OCI-LY1 (cell line): ENCODE measurements around the gene KRTDAP.

Experiments used
- H2AFZ ChIP-seq: fragments of 200-600 bp; sonication (generic), shearing (Covaris generic); 2 replicates; pipeline ENCODE4 v1.6.0; 2014; ENCODE audit warnings: antibody characterized with exemption, mild to moderate bottlenecking, low read length
- H3F3A ChIP-seq: fragments of 200-600 bp; sonication (generic), shearing (Covaris generic); 2 replicates; pipeline ENCODE4 v1.6.0; 2014; ENCODE audit warnings: mild to moderate bottlenecking, antibody characterized with exemption, low read length, moderate library complexity; ENCODE audit not compliant: insufficient read depth
- H3K27ac ChIP-seq: fragments of 200-600 bp; sonication (generic); 2 replicates; pipeline ENCODE4 v1.5.1; 2014; ENCODE audit warnings: low read length, mixed run types, mild to moderate bottlenecking, low read depth; ENCODE audit not compliant: poor library complexity, severe bottlenecking
- H3K27me3 ChIP-seq: fragments of 200-600 bp; sonication (generic); 2 replicates; pipeline ENCODE4 v1.6.0; 2014; ENCODE audit warnings: antibody characterized with exemption, mild to moderate bottlenecking, low read length, moderate library complexity; ENCODE audit not compliant: insufficient read depth
- H3K36me3 ChIP-seq: fragments of 200-600 bp; sonication (generic); 2 replicates; pipeline ENCODE4 v1.6.1; 2014; ENCODE audit warnings: mild to moderate bottlenecking, antibody characterized with exemption, low read length, moderate library complexity, mixed read lengths; ENCODE audit not compliant: insufficient read depth
- H3K4me1 ChIP-seq: fragments of 200-600 bp; sonication (generic); 2 replicates; pipeline ENCODE4 v1.5.1; 2014; ENCODE audit warnings: mild to moderate bottlenecking, low read length, moderate library complexity; ENCODE audit not compliant: insufficient read depth, severe bottlenecking
- H3K4me2 ChIP-seq: fragments of 200-600 bp; sonication (generic), shearing (Covaris generic); 2 replicates; pipeline ENCODE4 v1.6.1; 2014; ENCODE audit warnings: low read length
- H3K4me3 ChIP-seq: fragments of 200-600 bp; sonication (generic); 2 replicates; pipeline ENCODE4 v1.5.1; 2014; ENCODE audit warnings: low read length, low read depth, mild to moderate bottlenecking, mixed read lengths; ENCODE audit not compliant: poor library complexity, severe bottlenecking
- H3K79me2 ChIP-seq: fragments of 200-600 bp; shearing (Covaris generic); 2 replicates; pipeline ENCODE4 v1.6.1; 2016; ENCODE audit warnings: mixed run types, low read length, mixed read lengths; ENCODE audit not compliant: insufficient read depth
- H3K9ac ChIP-seq: fragments of 200-600 bp; sonication (generic), shearing (Covaris generic); 2 replicates; pipeline ENCODE4 v1.6.1; 2014; ENCODE audit warnings: mild to moderate bottlenecking, low read length, mixed read lengths
- H3K9me2 ChIP-seq: fragments of 200-600 bp; sonication (generic), shearing (Covaris generic); 2 replicates; pipeline ENCODE4 v1.6.1; 2014; ENCODE audit warnings: low read depth, mild to moderate bottlenecking, low read length, mixed read lengths
- H3K9me3 ChIP-seq: fragments of 200-600 bp; shearing (Covaris generic); 2 replicates; pipeline ENCODE4 v1.6.1; 2014; ENCODE audit warnings: low read length, mixed read lengths
- H4K20me1 ChIP-seq: fragments of 200-600 bp; sonication (generic), shearing (Covaris generic); 2 replicates; pipeline ENCODE4 v1.6.0; 2016; ENCODE audit warnings: mild to moderate bottlenecking, low read length; ENCODE audit not compliant: insufficient read depth
- CTCF ChIP-seq: fragments of 200-600 bp; sonication (generic), shearing (Covaris generic); IDR thresholded peaks from 2 replicates; pipeline ENCODE4 v1.5.1; 2017; ENCODE audit warnings: mild to moderate bottlenecking, antibody characterized with exemption, low read length, moderate library complexity, mixed read lengths
- EZH2 ChIP-seq: fragments of 200-600 bp; sonication (generic), shearing (Covaris generic); IDR thresholded peaks from 2 replicates; pipeline ENCODE4 v1.8.0; 2017; ENCODE audit warnings: borderline replicate concordance, mixed run types, mild to moderate bottlenecking, antibody characterized with exemption, low read length, moderate library complexity, mixed read lengths

KRTDAP gene

GRCh38 chr19:35449359-35450043 lies 40.8 kb downstream of the KRTDAP start:
- Histone ChIP-seq H3K9me2 (no peaks in the 10 kb centered on the region), H3K9ac (no peak overlapping the region), H3K79me2 (no peaks in the 10 kb centered on the region), H3F3A (no peaks in the 10 kb centered on the region), H3K4me1 (no peaks in the 10 kb centered on the region), H2AFZ (no peak overlapping the region), H3K4me2 (no peak overlapping the region), H3K36me3 (no peaks in the 10 kb centered on the region), H3K27ac (no peak overlapping the region), H3K9me3 (no peaks in the 10 kb centered on the region), H4K20me1 (no peaks in the 10 kb centered on the region), H3K27me3 (peaks cover 13% of the 10 kb centered on the region; the same call in 1 of the 2 replicates), H3K4me3 (no peak overlapping the region)
- no peak for TF ChIP-seq CTCF
- no peak for TF ChIP-seq EZH2

GRCh38 chr19:35447606-35448469 lies 42.4 kb downstream of the KRTDAP start, which contains the start of gene FFAR2:
TSS of gene FFAR2 (plus strand) at chr19:35448257. CDS start at chr19:35449715, 1,458 bp downstream.
- Histone ChIP-seq H3K79me2 (no peaks in the 10 kb centered on the region), H3K9ac (no peak within 1 kb of the TSS), H3K4me2 (no peak within 1 kb of the TSS), H4K20me1 (no peaks in the 10 kb centered on the region), H3K9me3 (no peaks in the 10 kb centered on the region), H3K4me1 (no peaks in the 10 kb centered on the region), H3K36me3 (no peaks in the 10 kb centered on the region), H3F3A (no peaks in the 10 kb centered on the region), H3K27me3 (peaks cover 13% of the 10 kb centered on the region; the same call in 1 of the 2 replicates), H3K4me3 (no peak within 1 kb of the TSS), H3K27ac (no peak within 1 kb of the TSS), H3K9me2 (no peaks in the 10 kb centered on the region), H2AFZ (no peak within 1 kb of the TSS)
- no peak for TF ChIP-seq CTCF
- no peak for TF ChIP-seq EZH2

GRCh38 chr19:35445826-35446593 lies 44.3 kb downstream of the KRTDAP start:
- H3F3A ChIP-seq: no peaks in the 10 kb centered on the region
- H3K4me2 ChIP-seq: no peak overlapping the region
- no peaks in the 10 kb centered on the region for H3K4me1 ChIP-seq
- peaks cover 19% of the 10 kb centered on the region; the same call in 1 of the 2 replicates for H3K27me3 ChIP-seq
- no peaks in the 10 kb centered on the region for H4K20me1 ChIP-seq
- H2AFZ ChIP-seq: no peak overlapping the region
- H3K27ac ChIP-seq: no peak overlapping the region
- H3K79me2 ChIP-seq: no peaks in the 10 kb centered on the region
- no peak for TF ChIP-seq EZH2
- no peak for TF ChIP-seq CTCF
- no peaks in the 10 kb centered on the region for H3K36me3 ChIP-seq
- no peak overlapping the region for H3K9ac ChIP-seq
- H3K9me2 ChIP-seq: no peaks in the 10 kb centered on the region
- no peak overlapping the region for H3K4me3 ChIP-seq
- no peaks in the 10 kb centered on the region for H3K9me3 ChIP-seq
